GM19099 (cell line): ENCODE measurements around the gene DHX30.

ENCODE experiments used
- POLR2A ChIP-seq: IDR thresholded peaks from 3 replicates; pipeline ENCODE4 v1.6.1; 2011; ENCODE audit warnings: low read depth; ENCODE audit not compliant: insufficient read length; ENCODE audit errors: extremely low read depth

The DHX30 gene

DNA sequence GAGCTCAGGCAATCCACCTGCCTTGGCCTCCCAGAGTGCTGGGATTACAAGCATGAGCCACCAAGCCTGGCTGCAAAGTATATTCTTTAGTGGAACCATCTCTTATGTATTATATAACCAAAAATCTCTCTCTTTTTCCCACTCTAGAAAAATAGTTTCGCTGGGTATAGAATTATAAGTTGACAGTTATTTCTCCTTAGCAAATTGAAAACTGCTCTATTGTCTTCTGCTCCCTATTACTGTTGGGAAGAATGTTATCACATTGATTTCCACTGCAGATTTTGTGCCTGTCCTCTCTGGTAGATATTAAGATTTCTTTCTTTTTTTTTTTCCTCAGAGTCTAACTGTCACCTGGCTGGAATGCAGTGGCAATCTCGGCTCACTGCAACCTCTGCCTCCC is 10.2 kb upstream of the DHX30 start:
- TF ChIP-seq POLR2A, result no peak

DNA sequence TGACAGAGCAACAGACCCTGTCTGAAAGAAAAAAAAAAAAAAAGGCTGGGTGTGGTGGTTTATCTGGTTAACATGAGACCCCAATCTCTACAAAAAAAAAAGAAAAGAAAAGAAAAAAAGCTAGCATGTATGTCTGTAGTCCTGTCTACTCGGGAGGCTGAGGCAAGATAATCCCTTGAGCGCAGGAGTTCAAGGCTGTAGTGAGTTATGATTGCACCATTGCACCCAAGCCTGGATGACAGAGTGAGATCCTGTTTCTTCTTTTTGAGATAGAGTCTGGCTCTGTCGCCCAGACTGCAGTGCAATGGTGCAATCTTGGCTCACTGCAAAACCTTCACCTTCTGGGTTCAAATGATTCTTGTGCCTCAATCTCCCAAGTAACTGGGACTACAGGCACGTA is 8.4 kb upstream of the DHX30 start:
- TF ChIP-seq POLR2A, result no peak

DNA sequence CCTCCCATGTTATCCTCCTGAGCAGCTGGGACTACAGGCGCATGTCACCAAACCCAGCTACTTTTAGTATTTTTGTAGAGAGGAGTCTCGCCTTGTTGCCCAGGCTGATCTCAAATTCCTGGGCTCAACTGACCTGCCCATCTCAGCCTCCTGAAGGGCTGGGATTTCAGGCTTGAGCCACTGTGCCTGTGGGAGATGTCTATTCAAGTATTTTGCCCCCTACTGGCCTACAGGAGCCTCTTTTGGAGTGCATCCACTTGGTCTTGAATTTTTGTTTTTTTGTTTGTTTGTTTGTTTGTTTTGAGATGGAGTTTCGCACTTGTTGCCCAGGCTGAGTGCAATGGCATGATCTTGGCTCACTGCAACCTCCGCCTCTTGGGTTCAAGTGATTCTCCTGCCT is 3.2 kb upstream of the DHX30 start:
- no peak for TF ChIP-seq POLR2A

DNA sequence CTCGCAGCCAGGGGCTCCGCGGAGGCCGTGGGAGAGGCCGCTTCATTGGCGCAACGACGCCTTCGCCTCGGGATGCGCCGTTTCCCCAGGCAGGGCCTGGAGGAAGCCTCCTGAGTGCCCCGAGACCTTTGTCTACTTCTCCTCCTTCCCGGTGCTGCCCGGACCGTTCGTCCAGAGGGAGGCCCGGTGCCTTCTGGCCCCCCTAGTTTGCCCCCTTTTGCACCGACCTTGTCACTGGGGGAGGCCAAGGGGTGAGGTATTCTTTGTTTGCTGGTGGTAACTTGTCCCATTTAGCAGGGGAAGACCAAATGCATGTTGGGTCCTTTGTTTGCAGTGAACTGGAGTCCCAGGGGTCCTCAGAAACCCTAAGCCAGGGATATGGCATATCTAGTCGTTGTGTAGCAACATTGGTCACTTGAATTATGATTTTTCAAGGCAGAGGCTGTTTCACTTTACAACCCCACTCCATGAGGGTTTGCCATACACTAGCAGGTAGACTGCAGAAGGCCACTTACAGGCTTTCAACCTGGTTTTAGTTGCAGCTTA is 615 bp downstream of the DHX30 start:
- TF ChIP-seq POLR2A, result no peak

DNA sequence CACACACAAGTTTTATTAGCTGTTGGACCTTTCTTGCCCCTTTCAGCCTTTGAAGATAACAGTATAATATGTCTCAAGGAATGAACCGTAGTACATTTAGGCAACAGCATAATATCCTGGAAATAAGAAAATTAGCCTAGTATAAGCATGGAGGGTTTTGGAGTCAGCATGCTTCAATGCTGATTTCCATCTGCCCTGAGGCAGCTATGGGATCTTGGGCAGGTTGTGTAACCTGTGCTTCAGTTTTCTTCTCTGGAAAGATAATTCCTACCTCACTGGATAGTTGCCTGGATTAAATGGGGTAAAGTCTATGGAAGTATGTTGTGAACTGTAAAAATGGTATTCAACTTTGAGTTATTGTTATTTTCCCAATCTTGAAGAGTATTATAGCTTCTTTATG is 1.6 kb downstream of the DHX30 start:
- no peak for TF ChIP-seq POLR2A

DNA sequence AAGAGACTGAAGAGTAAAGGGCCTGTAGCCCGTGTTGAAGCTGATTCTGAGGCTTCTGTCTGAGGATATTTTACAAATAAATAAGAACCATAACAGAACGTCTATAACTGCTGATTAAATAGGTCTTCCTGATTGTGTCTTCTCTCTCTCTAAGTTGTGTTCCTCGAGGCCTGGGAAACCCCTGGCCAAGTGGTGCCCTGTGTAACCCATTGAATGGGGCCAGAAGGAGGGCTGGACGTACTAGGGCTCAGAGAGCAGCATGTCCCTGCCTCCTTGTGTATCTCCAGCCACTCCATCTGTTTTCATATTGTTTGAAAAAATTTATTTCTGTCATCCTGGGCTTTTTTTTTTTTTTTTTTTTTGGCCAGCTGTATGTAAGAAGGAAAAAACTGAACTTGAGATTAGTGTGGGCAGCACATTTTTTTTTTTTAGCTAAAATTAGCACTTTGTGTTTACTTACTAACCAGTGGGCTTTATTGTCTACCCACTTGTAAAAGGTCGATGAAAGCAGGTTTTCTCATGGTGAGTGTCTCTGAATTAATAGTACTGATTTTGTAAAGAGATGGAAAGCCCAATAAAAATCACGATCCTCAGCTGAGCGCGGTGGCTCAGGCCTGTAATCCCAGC is 10.7 kb downstream of the DHX30 start:
- no peak for TF ChIP-seq POLR2A

DNA sequence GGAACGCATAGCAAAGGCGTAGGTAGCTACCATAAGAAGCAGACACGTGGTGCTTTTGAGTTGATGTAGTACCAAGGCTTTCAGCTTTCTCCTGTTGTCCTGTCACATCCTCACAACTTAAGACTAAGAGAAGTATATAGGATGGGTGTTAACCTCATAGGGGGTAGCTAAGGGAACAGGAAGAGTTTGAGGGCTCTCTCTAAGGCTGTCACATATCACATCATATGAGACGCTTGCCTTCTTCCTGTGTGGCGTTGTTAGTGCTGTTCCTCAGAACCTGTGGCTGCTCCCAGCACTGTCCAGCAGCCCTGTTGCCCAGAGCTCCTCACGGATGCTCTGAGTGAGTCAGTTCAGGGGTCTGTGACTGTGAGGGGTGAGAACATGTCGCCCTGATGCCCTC is 14.7 kb downstream of the DHX30 start:
- TF ChIP-seq POLR2A, result no peak

DNA sequence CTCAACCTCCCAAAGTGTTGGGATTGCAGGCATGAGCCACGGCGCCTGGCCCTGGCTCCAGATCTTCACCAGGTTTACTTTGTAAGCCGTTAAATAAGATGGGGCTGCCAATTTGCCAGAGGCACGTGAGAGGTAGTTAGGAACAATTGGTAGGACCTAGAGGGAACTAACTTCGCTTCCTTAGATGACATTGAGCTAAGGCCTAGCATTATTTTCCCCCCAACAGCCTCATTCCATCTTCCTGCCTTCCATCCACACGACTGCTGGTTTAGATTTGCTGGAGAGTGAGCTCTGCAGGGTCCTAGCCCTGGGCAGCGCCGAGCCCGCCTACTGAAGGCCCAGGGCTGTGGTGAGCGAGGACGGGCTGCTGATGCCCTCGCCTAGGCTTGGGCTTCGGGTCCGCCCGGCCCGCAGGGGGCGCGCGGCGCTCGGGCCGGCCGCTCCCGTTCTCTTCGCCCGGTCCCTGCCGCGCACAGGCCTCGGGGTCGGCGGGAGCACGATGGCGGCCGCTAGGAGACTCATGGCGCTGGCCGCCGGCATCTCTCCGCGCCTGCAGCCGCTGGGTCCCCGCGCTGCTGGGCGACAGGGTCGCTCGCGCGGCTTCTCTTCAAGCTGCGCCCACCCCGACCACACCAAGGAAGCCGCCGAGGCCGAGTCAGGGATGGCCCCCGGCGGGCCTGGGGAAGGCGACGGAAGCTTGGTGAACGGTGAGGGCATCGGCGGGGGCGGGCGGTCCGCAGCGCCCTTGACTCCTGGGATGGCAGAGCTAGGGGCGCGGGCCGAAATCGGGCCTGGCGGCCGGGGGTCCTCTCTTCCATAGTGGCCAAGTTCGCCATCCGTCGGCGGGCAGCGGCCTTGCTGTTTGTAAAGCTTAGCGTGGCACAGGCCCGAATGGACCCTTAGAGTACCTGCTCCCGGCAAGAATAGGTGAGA is 21.9 kb downstream of the DHX30 start:
- TF ChIP-seq POLR2A, result peak; percentile 82

DNA sequence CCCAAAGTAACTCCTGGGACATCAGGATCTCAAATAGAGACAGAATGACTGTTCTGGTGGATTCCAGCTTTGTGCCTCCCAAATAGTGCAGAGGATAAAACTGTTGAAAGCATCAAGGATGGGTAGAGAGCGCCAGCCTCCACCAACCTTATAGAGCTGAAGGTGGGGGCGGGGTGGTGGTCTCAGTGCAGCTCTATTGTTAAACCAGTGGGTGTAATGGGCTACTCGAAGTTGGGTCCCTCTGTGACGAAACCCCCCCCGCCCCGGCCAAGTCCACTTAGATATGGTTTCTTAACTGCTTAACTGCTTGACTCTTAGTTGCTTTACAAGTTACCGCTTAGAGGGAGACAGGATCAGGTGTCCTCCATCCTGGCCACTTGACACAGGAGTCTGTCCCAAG is 22.7 kb downstream of the DHX30 start:
- TF ChIP-seq POLR2A, result no peak

DNA sequence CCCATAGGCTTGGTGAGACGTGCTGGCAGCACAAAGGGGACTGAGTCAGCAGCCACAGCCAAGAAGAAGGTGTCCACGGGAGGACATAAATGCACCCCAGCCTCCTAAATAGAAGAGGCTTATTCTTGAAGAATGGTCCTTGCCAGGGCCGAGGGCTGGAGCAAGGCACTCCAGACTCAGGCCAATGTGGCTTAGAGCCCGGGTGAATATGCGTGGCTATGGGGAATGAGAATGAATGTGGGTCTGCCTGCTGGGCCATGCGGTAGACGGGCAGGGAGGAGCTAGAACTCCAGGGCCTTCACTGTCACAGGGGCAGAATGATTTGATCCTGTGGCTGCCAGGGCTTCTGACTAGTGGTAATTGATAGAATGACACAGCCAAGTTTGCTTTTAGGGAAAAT is 34.0 kb downstream of the DHX30 start:
- no peak for TF ChIP-seq POLR2A

DNA sequence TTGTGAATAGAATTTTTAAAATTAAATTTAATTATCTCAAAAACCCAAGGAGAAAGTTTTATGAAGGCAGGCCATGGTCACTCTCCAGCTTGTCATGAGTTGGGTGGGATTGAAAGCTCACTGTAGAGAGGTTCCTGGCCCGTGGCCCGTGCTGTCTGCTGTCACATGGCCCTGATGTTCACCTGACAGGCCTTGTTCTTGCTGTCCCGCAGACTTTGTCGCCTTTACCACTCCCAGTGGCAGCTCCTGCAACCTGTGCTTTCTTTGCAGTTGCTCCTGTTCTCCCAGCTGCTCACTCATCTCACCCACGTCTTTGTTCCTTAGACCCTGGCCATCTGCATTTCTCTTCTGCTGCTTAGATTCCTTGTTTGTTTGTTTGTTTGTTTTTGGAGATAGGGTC is 35.6 kb downstream of the DHX30 start:
- no peak for TF ChIP-seq POLR2A

DNA sequence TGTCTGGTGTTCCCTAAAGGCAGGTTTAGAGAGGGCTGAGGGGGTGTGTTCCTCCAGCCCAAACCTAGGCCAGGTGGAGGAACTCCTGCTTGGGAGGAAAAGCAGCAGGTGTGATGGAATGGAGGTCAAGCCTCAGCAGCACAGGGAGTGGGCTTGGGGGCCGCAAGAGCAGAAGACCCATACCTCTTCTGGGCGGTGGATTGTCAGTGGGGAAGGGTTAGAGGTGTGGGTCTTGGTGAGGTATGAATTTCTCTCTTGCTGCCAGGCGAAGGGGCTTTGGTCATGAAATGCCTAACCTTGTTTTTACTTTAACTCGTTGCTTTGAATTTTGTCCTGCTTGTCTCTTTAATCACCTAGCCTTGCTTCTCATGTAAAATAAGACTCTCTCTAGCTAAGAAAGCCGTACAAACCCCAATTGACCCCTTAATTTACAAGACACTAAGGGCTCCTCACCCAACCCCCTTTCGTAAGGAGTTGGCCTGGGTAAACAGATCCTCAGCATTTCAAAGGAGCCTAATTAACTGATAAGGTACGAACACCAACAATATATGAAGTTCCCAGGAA is 38.9 kb downstream of the DHX30 start:
- TF ChIP-seq POLR2A, result no peak

DNA sequence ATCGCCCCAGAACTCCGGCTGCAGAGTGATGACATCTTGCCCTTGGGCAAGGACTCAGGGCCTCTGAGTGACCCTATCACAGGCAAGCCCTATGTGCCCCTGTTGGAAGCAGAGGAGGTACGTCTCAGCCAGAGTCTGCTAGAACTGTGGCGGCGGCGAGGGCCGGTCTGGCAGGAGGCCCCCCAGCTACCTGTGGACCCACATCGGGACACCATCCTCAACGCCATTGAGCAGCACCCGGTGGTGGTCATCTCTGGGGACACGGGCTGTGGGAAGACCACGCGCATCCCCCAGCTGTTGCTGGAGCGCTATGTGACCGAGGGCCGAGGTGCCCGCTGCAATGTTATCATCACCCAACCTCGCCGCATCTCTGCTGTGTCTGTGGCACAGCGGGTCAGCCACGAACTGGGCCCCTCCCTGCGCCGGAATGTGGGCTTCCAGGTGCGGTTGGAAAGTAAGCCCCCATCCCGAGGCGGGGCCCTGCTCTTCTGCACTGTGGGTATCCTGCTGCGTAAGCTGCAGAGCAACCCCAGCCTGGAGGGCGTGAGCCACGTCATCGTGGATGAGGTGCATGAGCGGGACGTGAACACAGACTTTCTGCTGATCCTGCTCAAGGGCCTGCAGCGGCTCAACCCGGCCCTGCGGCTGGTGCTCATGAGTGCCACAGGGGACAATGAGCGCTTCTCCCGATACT is 43.4 kb downstream of the DHX30 start:
- no peak for TF ChIP-seq POLR2A

DNA sequence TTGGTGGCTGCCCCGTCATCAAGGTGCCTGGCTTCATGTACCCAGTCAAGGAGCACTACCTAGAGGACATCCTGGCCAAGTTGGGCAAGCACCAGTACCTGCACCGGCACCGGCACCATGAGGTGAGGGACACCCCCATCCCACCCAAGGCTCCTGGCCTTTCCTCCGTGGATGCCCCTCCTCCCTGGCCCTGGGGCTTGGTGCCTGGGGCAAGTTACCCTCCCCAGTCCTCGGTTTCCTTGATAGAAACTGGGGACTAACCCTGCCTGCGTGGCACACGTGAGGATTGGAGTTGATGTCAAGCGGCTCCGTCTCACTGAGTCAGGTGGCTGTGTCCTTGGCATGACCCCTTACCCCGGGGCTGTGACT is 43.9 kb downstream of the DHX30 start:
- TF ChIP-seq POLR2A, result no peak

DNA sequence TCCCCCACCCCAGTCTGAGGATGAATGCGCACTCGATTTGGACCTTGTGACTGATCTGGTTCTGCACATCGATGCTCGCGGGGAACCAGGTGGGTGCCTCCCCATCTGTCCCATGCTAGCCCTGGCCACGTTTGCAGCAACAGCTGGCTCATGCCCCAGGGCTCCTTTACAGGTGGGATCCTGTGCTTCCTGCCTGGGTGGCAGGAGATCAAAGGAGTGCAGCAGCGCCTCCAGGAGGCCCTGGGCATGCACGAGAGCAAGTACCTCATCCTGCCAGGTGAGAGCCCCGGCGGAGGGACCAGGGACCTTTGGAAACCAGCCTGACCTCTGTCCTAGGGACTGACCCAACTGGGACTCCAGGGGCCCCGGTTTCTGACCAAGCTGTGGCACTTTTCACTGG is 44.3 kb downstream of the DHX30 start:
- TF ChIP-seq POLR2A, result no peak

DNA sequence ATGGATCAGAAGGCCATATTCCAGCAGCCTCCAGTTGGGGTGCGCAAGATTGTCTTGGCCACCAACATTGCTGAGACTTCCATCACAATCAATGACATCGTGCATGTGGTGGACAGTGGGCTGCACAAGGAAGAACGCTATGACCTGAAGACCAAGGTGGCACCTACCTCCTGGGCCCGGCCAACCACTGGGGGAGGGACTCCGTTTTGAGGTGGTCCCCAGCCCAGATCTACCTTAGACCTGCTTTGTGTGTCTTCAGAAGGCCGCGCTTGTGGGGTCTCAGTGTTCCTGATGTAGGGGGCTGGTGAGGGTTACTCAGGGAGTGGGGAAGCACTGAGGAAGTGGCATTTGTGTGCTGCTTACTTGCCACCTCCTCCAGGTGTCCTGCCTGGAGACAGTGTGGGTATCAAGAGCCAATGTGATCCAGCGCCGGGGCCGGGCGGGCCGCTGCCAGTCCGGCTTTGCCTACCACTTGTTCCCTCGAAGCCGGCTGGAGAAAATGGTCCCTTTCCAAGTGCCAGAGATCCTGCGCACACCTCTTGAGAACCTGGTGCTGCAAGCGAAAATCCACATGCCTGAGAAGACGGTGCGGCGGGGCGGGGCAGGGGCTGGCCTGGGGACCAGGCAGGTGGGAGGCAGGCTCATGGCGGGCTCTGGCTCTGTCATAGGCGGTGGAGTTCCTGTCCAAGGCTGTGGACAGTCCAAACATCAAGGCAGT is 45.0 kb downstream of the DHX30 start:
- TF ChIP-seq POLR2A, result no peak
